Measurements from ENCODE around the gene COPS8. TPM values are rescaled to one million over a fixed set of nuclear protein-coding genes. Genes with fewer than 3 reads are reported as not detected.

COPS8 gene
- polyA plus RNA-seq, 3 donors, result 20.5 to 39.2 (median 36.4) TPM

GRCh38 chr2:237058423-237058822, 27.3 kb upstream of the COPS8 start:
- Histone ChIP-seq H4K20me1 (ENCODE audit: insufficient read depth, low read length) (no peaks in the 10 kb centered on the region), H3K36me3 (replicated peaks in 1 of 2; ENCODE audit: control insufficient read depth in 1 of 2, insufficient read depth in 2 of 2, low read length in 2 of 2) (no peaks in the 10 kb centered on the region), H3K4me1 (ENCODE audit: control insufficient read depth in 1 of 2, insufficient read depth in 2 of 2, low read length in 2 of 2) (no peaks in the 10 kb centered on the region), H3K27ac (ENCODE audit: low read depth in 1 of 2, low read length in 2 of 2) (no peak overlapping the region), H3K9ac (ENCODE audit: insufficient read depth, low read length, poor library complexity, severe bottlenecking) (no peak overlapping the region), H3K9me3 (replicated peaks in 1 of 2; ENCODE audit: control insufficient read depth in 1 of 2, insufficient read depth in 1 of 2, low read length in 2 of 2) (no peaks in the 10 kb centered on the region), H3K4me3 (replicated peaks in 1 of 3; ENCODE audit: low read depth in 2 of 3, low read length in 3 of 3) (no peak overlapping the region), H3K27me3 (ENCODE audit: control insufficient read depth in 2 of 2, insufficient read depth in 2 of 2, low read length in 2 of 2) (no peaks in the 10 kb centered on the region), H3K4me2 (replicated peaks; ENCODE audit: extremely low read depth, low read length, poor library complexity, severe bottlenecking) (no peak overlapping the region), H2AFZ (ENCODE audit: insufficient read depth, low read depth, low read length, poor library complexity, severe bottlenecking) (no peak overlapping the region), H3K79me2 (ENCODE audit: insufficient read depth, low read length) (no peaks in the 10 kb centered on the region)
- Mint-ChIP-seq H3K4me1 (no peaks in the 10 kb centered on the region), H3K27me3 (ENCODE audit: low read depth in 3 of 3) (peaks cover 1 to 4% (median 2%) of the 10 kb centered on the region in 3 donors), H3K27ac (no peak overlapping the region), H3K36me3 (no peaks in the 10 kb centered on the region), H3K4me3 (no peak overlapping the region), H3K9me3 (no peaks in the 10 kb centered on the region)
- DNase-seq, result no peak
- no peak for TF ChIP-seq CTCF (IDR thresholded peaks at IDR 0.05)
- WGBS (ENCODE audit: insufficient coverage), result 89% methylated on average over 10 of the region's 11 CpGs
- intact Hi-C loops (cut with micrococcal nuclease), result no loop called here

- 87% methylated on average over 7 of the region's 8 CpGs for WGBS (ENCODE audit: insufficient coverage)
- no peaks in the 10 kb centered on the region for H3K79me2 ChIP-seq (ENCODE audit: insufficient read depth, low read length)
- H3K36me3 Mint-ChIP-seq, result no peaks in the 10 kb centered on the region
- no peak overlapping the region for H3K4me2 ChIP-seq (replicated peaks; ENCODE audit: extremely low read depth, low read length, poor library complexity, severe bottlenecking)
- peaks cover 2 to 4% (median 3%) of the 10 kb centered on the region in 3 donors for H3K27me3 Mint-ChIP-seq (ENCODE audit: low read depth in 3 of 3)
- H3K36me3 ChIP-seq (replicated peaks in 1 of 2; ENCODE audit: control insufficient read depth in 1 of 2, insufficient read depth in 2 of 2, low read length in 2 of 2), result no peaks in the 10 kb centered on the region
- H3K4me1 Mint-ChIP-seq, result no peaks in the 10 kb centered on the region
- intact Hi-C loops (cut with micrococcal nuclease), result no loop called here
- no peak overlapping the region for H3K4me3 Mint-ChIP-seq
- H3K27ac ChIP-seq (ENCODE audit: low read depth in 1 of 2, low read length in 2 of 2), result no peak overlapping the region
- peak overlapping the region in 1 of 7 donors; percentile 21 for H3K27ac Mint-ChIP-seq
- no peak for TF ChIP-seq CTCF (IDR thresholded peaks at IDR 0.05)
- H3K9ac ChIP-seq (ENCODE audit: insufficient read depth, low read length, poor library complexity, severe bottlenecking), result no peak overlapping the region
- H3K27me3 ChIP-seq (ENCODE audit: control insufficient read depth in 2 of 2, insufficient read depth in 2 of 2, low read length in 2 of 2), result no peaks in the 10 kb centered on the region
- H2AFZ ChIP-seq (ENCODE audit: insufficient read depth, low read depth, low read length, poor library complexity, severe bottlenecking), result no peak overlapping the region
- no peaks in the 10 kb centered on the region for H3K9me3 Mint-ChIP-seq
- H4K20me1 ChIP-seq (ENCODE audit: insufficient read depth, low read length), result no peaks in the 10 kb centered on the region
- H3K4me1 ChIP-seq (ENCODE audit: control insufficient read depth in 1 of 2, insufficient read depth in 2 of 2, low read length in 2 of 2), result no peaks in the 10 kb centered on the region
- H3K9me3 ChIP-seq (replicated peaks in 1 of 2; ENCODE audit: control insufficient read depth in 1 of 2, insufficient read depth in 1 of 2, low read length in 2 of 2), result no peaks in the 10 kb centered on the region
- DNase-seq, result no peak
- no peak overlapping the region for H3K4me3 ChIP-seq (replicated peaks in 1 of 3; ENCODE audit: low read depth in 2 of 3, low read length in 3 of 3)
Observed at GRCh38 chr2:237059155-237059875, 26.4 kb upstream of the COPS8 start.
